Activated effector memory CD4-positive, alpha-beta T cell treated with Interleukin-2 at 50 U/mL for 16 hours (primary cell): ENCODE measurements around the gene SAMD9.
"Not testable (repeated sequence)": the region's sequence is repeated elsewhere in the genome, so short reads cannot be mapped to it uniquely, and the experiment has no call there.

ENCODE experiments used
- DNase-seq: peaks from one replicate; pipeline ENCODE4 v3.0.0-alpha.2; 2020

Gene SAMD9

DNA sequence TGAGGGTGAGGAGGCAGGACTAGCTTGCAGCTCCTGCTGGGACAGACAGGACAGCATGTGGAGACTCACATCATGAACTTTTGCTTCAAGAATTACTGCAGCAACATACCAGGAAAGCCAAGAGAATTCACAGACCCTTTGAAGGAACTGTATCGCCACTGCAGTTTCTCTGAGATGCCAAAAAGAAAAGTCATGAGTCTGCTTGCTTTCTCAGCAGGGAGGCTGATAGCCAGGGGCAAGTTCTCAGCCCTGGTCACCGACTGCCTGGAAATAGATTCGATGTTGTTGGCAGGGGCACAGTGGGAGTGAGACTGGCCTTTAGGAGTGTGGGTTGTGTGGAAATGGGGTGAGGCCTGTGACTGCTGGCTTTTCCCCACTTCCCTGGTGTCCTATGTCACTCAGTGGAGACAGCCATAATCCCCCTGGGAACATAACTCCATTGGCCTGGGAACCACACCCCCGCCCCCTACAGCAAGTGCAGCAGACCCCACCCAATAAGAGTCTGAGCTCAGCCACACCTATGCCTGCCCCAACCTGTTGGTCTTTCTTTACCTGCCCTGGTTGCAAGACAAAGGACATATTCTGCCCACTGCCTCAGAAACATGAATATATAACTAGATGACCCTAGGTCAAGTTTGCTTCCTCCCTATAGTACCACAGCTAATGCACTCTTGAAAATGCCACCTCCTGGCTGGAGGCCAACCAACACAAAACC, 1.6 kb upstream of the SAMD9 start:
- no peak for DNase-seq

GRCh38 chr7:93117327-93117726, 452 bp downstream of the SAMD9 start:
- no peak for DNase-seq

DNA sequence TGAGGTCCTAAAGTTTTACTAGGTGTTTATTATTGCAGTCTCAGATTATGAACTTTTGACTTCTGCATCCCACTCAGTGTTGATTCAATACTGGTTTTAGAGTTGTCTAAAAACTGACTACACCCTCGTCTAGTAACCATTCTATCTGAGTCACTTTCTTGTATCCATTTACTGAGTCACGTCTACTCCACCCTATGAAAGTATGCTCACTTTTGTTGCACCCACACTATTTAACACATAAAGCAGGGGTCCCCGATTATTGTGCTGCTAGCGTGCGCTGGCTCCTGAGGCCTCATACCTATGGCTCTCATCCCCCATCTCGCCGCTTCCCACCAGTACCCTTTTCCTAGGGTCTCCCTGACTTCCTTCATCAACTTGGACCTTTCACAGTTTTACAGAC, 2.0 kb downstream of the SAMD9 start:
- no peak for DNase-seq

- no peak for DNase-seq
Observed at GRCh38 chr7:93108003-93108402, 9.8 kb downstream of the SAMD9 start.

GRCh38 chr7:93097388-93097787, 20.4 kb downstream of the SAMD9 start:
- no peak for DNase-seq

GRCh38 chr7:93092757-93093370, 24.9 kb downstream of the SAMD9 start:
- no peak for DNase-seq

- DNase-seq, result not testable (repeated sequence)
Observed at GRCh38 chr7:93073357-93073756, 44.4 kb downstream of the SAMD9 start.

- no peak for DNase-seq
Observed at GRCh38 chr7:93062599-93062998, 55.2 kb downstream of the SAMD9 start.

DNA sequence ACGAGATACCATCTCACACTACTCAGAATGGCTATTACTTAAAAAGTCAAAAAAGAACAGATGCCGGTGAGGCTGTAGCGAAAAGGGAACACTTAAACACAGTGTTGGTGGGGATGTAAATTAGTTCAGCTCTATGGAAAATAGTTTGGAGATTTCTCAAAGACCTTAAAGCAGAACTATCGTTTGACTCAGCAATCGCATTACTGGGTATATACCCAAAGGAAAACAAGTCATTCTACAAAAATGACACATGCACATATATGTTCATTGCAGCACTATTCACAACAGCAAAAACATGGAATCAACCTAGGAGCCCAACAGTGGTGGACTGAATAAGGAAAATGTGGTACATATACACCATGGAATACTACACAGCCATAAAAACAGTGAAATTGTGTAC, 56.9 kb downstream of the SAMD9 start:
- no peak for DNase-seq

- no peak for DNase-seq
Observed at GRCh38 chr7:93060025-93060424, 57.8 kb downstream of the SAMD9 start.

DNA sequence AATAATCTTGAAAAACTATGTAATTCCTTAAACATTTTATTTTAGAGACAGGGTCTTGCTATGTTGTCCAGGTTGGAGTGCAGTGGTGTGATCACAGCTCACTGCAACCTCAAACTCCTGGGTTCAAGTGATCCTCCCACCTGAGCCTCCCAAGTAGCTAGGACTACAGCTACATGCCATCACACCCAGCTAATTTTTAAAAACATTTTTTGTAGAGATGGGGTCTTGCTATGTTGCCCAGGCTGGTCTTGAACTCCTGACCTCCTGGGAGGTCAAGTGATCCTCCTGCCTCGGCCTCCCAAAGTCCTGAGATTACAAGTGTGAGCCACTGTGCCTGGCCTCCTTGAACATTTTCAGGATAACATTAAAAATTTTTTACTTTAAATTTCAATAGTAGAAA, 61.2 kb downstream of the SAMD9 start:
- DNase-seq, result not testable (repeated sequence)

DNA sequence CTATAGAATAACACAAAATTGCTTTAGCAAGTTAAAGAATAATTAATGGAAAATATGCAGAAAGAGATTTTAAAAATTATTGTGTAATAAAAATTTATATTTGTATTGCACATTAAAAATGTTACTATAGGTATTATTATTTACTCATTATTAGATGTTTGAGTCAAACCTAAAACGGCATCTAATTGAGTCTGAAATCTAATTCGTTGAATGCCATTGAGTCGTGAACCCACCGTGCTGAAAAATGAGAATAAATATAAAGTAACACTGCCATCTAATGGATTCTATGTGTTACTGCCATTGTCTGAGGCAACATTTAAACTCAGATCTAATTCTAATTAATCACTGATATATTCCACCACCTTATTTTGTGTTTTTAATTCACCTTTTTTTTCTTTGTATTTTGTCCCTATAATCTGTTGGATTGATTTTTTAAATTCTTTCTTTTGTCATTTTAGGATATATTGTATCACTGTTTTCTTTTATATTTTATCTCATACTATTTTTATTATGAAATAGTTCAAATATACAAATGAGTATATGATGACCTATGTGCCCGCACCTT, 62.2 kb downstream of the SAMD9 start:
- DNase-seq, result no peak

GRCh38 chr7:93054975-93055374, 62.8 kb downstream of the SAMD9 start:
- DNase-seq, result no peak

- no peak for DNase-seq
Observed at GRCh38 chr7:93053949-93054943, 63.5 kb downstream of the SAMD9 start.

DNA sequence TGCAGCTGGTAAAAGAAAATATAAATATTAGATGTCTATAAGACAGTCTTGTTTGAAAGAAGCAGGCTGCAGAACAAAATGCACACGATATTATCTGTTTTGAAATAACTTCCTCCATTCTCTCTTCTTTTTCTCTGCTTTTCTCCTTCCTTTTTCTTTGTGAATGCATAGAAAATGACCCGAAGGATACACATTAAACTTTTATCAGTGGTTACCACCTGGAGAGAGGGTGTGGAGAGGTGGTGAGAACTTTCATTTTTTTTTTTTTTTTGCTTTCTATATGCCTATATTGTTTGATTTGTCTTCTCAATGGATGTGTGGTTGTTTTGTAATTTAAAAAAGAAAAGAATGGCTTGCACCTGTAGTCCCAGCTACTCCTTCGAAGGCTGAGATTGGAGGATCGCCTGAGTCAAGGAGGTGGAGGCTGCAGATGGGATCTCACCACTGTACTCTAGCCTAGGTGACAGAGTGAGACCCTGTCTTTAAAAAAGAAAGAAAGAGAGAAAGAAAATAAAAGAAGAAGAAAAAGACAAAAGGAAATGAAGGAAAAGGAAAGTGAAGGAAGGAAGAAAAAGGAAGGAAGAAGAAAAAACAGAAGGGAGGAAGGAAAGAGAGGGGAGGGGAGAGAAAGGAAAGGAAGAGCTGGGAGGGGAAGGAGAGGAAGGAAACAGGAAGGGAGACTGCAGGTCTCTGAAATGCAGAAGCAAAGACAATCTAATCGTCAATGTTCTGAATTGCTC, 64.4 kb downstream of the SAMD9 start:
- DNase-seq, result no peak

- DNase-seq, result no peak
Observed at GRCh38 chr7:93051660-93052059, 66.1 kb downstream of the SAMD9 start.
